Liver (tissue), 9 donors: ENCODE results near the gene PRKACG. TPM values are rescaled to one million over a fixed set of nuclear protein-coding genes. Genes with fewer than 3 reads are reported as not detected.

ENCODE experiments used
- DNase-seq: peaks from one replicate; pipeline ENCODE4 v3.0.0-alpha.2; 2017; ENCODE audit warnings: low spot score
- H3K27ac ChIP-seq, 2 donors: one replicate each; pipeline ENCODE4 v1.7.0; 2013; ENCODE audit warnings: inconsistent platforms in 2 of 2, low read length in 2 of 2, control low read depth in 1 of 2, low read depth in 1 of 2, mild to moderate bottlenecking in 1 of 2
- H3K27me3 ChIP-seq, 4 donors: one replicate each; pipeline versions ENCODE4 v1.6.1 to v1.7.0; 2013; ENCODE audit warnings: low read length in 3 of 4, inconsistent platforms in 1 of 4, mild to moderate bottlenecking in 1 of 4, moderate library complexity in 1 of 4; ENCODE audit not compliant: control insufficient read depth in 4 of 4, insufficient read depth in 4 of 4
- H3K36me3 ChIP-seq, 4 donors: one replicate each; pipeline versions ENCODE4 v1.6.1 to v1.7.0; 2013; ENCODE audit warnings: low read length in 3 of 4, mild to moderate bottlenecking in 3 of 4, low read depth in 1 of 4, moderate library complexity in 1 of 4; ENCODE audit not compliant: control insufficient read depth in 4 of 4, insufficient read depth in 3 of 4
- H3K4me1 ChIP-seq, 4 donors: one replicate each; pipeline versions ENCODE4 v1.6.1 to v1.7.0; 2013; ENCODE audit warnings: low read length in 3 of 4, mild to moderate bottlenecking in 3 of 4, moderate library complexity in 1 of 4; ENCODE audit not compliant: control insufficient read depth in 4 of 4, insufficient read depth in 4 of 4
- H3K4me3 ChIP-seq, 3 donors: one replicate each; pipeline versions ENCODE4 v1.6.1 to v1.7.0; 2013; ENCODE audit warnings: low read length in 3 of 3, control low read depth in 1 of 3, low read depth in 1 of 3, mild to moderate bottlenecking in 1 of 3
- H3K9ac ChIP-seq, 2 donors: one replicate each; pipeline ENCODE4 v1.7.0; 2013; ENCODE audit warnings: low read length in 2 of 2, mild to moderate bottlenecking in 2 of 2, moderate library complexity in 2 of 2, control low read depth in 1 of 2, low read depth in 1 of 2
- H3K9me3 ChIP-seq, 4 donors: one replicate each; pipeline versions ENCODE4 v1.6.1 to v1.7.0; 2013; ENCODE audit warnings: low read length in 3 of 4; ENCODE audit not compliant: control insufficient read depth in 4 of 4
- ATF3 ChIP-seq: IDR thresholded peaks from 2 replicates; pipeline ENCODE4 v1.6.1; 2016; ENCODE audit warnings: antibody characterized with exemption
- CTCF ChIP-seq: fragments of 150-350 bp; IDR thresholded peaks from 2 replicates; pipeline ENCODE4 v1.5.1; 2017; ENCODE audit warnings: improper control_type of control experiment, low read depth, low read length; ENCODE audit not compliant: missing input control
- EGR1 ChIP-seq, 2 donors: IDR thresholded peaks; 2 replicates each; pipeline ENCODE4 v1.6.1; 2016 to 2018; ENCODE audit warnings: antibody characterized with exemption in 2 of 2, low read depth in 2 of 2
- FOXA1 ChIP-seq: IDR thresholded peaks from 2 replicates; pipeline ENCODE4 v1.6.1; 2016; ENCODE audit warnings: antibody characterized with exemption
- FOXA2 ChIP-seq: IDR thresholded peaks from 2 replicates; pipeline ENCODE4 v1.6.1; 2016; ENCODE audit warnings: antibody characterized with exemption
- GABPA ChIP-seq, 2 donors: IDR thresholded peaks in 1 of 2; conservative IDR thresholded peaks in 1 of 2; 2 replicates each; pipeline ENCODE4 v1.6.1; 2016; ENCODE audit warnings: antibody characterized with exemption in 2 of 2, mild to moderate bottlenecking in 1 of 2, moderate library complexity in 1 of 2
- HNF4A ChIP-seq, 2 donors: conservative IDR thresholded peaks; 2 replicates each; pipeline ENCODE4 v1.6.1; 2016; ENCODE audit warnings: antibody characterized with exemption in 2 of 2, mild to moderate bottlenecking in 2 of 2
- HNF4G ChIP-seq: IDR thresholded peaks from 2 replicates; pipeline ENCODE4 v1.6.1; 2016; ENCODE audit warnings: antibody characterized with exemption
- JUND ChIP-seq, 2 donors: IDR thresholded peaks; 2 replicates each; pipeline ENCODE4 v1.6.1; 2016; ENCODE audit warnings: antibody characterized with exemption in 2 of 2
- MAX ChIP-seq: IDR thresholded peaks from 2 replicates; pipeline ENCODE4 v1.6.1; 2016; ENCODE audit warnings: antibody characterized with exemption
- NR2F2 ChIP-seq: IDR thresholded peaks from 2 replicates; pipeline ENCODE4 v1.6.1; 2016; ENCODE audit warnings: antibody characterized with exemption
- RAD21 ChIP-seq, 2 donors: IDR thresholded peaks; 2 replicates each; pipeline ENCODE4 v1.6.1; 2016; ENCODE audit warnings: antibody characterized with exemption in 2 of 2, mild to moderate bottlenecking in 2 of 2
- REST ChIP-seq: IDR thresholded peaks from 2 replicates; pipeline ENCODE4 v1.6.1; 2016; ENCODE audit warnings: antibody characterized with exemption, mild to moderate bottlenecking
- RXRA ChIP-seq, 2 donors: IDR thresholded peaks; 2 replicates each; pipeline ENCODE4 v1.6.1; 2017 to 2018; ENCODE audit warnings: antibody characterized with exemption in 2 of 2, mild to moderate bottlenecking in 1 of 2
- SP1 ChIP-seq: IDR thresholded peaks from 2 replicates; pipeline ENCODE4 v1.6.1; 2018; ENCODE audit warnings: antibody characterized with exemption, mild to moderate bottlenecking
- TAF1 ChIP-seq: conservative IDR thresholded peaks from 2 replicates; pipeline ENCODE4 v1.6.1; 2016; ENCODE audit warnings: antibody characterized with exemption, mild to moderate bottlenecking
- YY1 ChIP-seq: IDR thresholded peaks from 2 replicates; pipeline ENCODE4 v1.6.1; 2016; ENCODE audit warnings: antibody characterized with exemption, mild to moderate bottlenecking
- ZBTB33 ChIP-seq: IDR thresholded peaks from 2 replicates; pipeline ENCODE4 v1.6.1; 2016; ENCODE audit warnings: antibody characterized with exemption
- WGBS: extraction: QIAGEN DNeasy Blood & Tissue Kit; methylation state at CpG from one replicate; pipeline ENCODE4 v1.1.7; 2013; 5-methylcytosine and 5-hydroxymethylcytosine counted together
- polyA plus RNA-seq, 2 donors: library from polyadenylated mRNA; stranded (reverse) in 1 of 2; unstranded in 1 of 2; fragments of 200-250 nt in 1 of 2; fragments of >200 nt in 1 of 2; fragmentation: Nextera tagmentation in 1 of 2; extraction: Ambion mirVana in 1 of 2; gene quantifications; one replicate each; pipeline versions ENCODE4 v1.2.1 to v1.2.3, GENCODE V29; 2013 to 2015
- total RNA-seq, 2 donors: library from RNA; depleted of rRNA; stranded (reverse); fragments of >200 nt; gene quantifications; one replicate each; pipeline ENCODE4 v1.2.3, GENCODE V29; 2014
- donor health status: healthy.
- donor health status: healthy.
- donor health status: healthy.
- donor health status: healthy.
- donor health status: healthy.

The PRKACG gene
- total and polyA plus RNA-seq, 4 donors, result not detected

- H3K9me3 ChIP-seq, result no peaks in the 10 kb centered on the region
- no peak overlapping the region for H3K27ac ChIP-seq
- no peaks in the 10 kb centered on the region for H3K4me1 ChIP-seq
- no peaks in the 10 kb centered on the region for H3K27me3 ChIP-seq
- H3K9ac ChIP-seq, result no peak overlapping the region
- no peak overlapping the region for H3K4me3 ChIP-seq
- no peaks in the 10 kb centered on the region for H3K36me3 ChIP-seq
- DNase-seq, result no peak
- WGBS, result 71% methylated on average over 3 of the region's 3 CpGs
- TF ChIP-seq FOXA1, result no peak
- TF ChIP-seq RXRA (IDR thresholded peaks at IDR 0.05), result no peak
- no peak for TF ChIP-seq FOXA2
- TF ChIP-seq ATF3, result no peak
- no peak for TF ChIP-seq RAD21 (IDR thresholded peaks at IDR 0.05)
- TF ChIP-seq REST, result no peak
- TF ChIP-seq YY1, result no peak
- no peak for TF ChIP-seq NR2F2
- TF ChIP-seq HNF4A (conservative IDR thresholded peaks at IDR 0.05), result no peak
- TF ChIP-seq EGR1 (IDR thresholded peaks at IDR 0.05; ENCODE audit: low read depth in 2 of 2), result no peak
- no peak for TF ChIP-seq SP1
- no peak for TF ChIP-seq ZBTB33
- TF ChIP-seq HNF4G, result no peak
- no peak for TF ChIP-seq TAF1
- TF ChIP-seq JUND (IDR thresholded peaks at IDR 0.05), result no peak
- no peak for TF ChIP-seq CTCF
- TF ChIP-seq GABPA (IDR thresholded peaks at IDR 0.05 in 1 of 2, conservative IDR thresholded peaks at IDR 0.05 in 1 of 2), result no peak
- TF ChIP-seq MAX, result no peak
Measured at GRCh38 chr9:68983522-68984424, 30.1 kb downstream of the PRKACG start.
